GM12878 (cell line): ENCODE data around the gene SLC25A26. TPM values are rescaled to one million over a fixed set of nuclear protein-coding genes. Genes with fewer than 3 reads are reported as not detected.
A peak's percentile ranks its signal among the peaks of the same experiment; 100 is the strongest.

Source experiments
- ATAC-seq: fragments of 200-7000 bp; cut with Tn5 transposase; 3 replicates; pipeline ENCODE4 v1.9.1; 2020; ENCODE audit warnings: mild to moderate bottlenecking, moderate library complexity
- BruUV-seq: library from RNA; stranded (reverse); fragments of 400-500 nt; replicated peaks from 2 replicates; lab custom pipeline; 2021; lab: Mats Ljungman, UMichigan
- CTCF ChIA-PET: fragments of 300-600 bp; sonication (Branson Sonifier 250); formaldehyde crosslinking; extraction: SDS; loops from one replicate; lab custom pipeline; 2021; ENCODE audit warnings: inconsistent platforms; lab: Yijun Ruan, JAX
- POLR2A ChIA-PET: fragments of 350-600 bp; formaldehyde crosslinking; extraction: SDS; loops from one replicate; lab custom pipeline; 2021; ENCODE audit warnings: inconsistent platforms; lab: Charles Lee
- RAD21 ChIA-PET: fragments of 300-600 bp; sonication (Branson Sonifier 250); formaldehyde crosslinking; loops from one replicate; lab custom pipeline; 2023; ENCODE audit warnings: antibody characterized with exemption; ENCODE audit not compliant: unreplicated experiment; lab: Charles Lee
- SMC1A ChIA-PET: fragments of 300-600 bp; sonication (Branson Sonifier 250); formaldehyde crosslinking; loops from one replicate; lab custom pipeline; 2023; ENCODE audit not compliant: unreplicated experiment, uncharacterized antibody; lab: Charles Lee
- DNase-seq: peaks from one replicate; pipeline ENCODE4 v3.0.0-alpha.2; 2011; ENCODE audit warnings: low read depth, low spot score
- FAIRE-seq: peaks from 3 replicates; lab custom pipeline; 2011; peaks lifted over from hg19 to GRCh38; lab: Jason Lieb, UNC
- H2AFZ ChIP-seq: 2 replicates; pipeline ENCODE4 v1.6.0; 2011; ENCODE audit warnings: low read depth, low read length, control low read depth; ENCODE audit not compliant: control insufficient read depth
- H3K27ac ChIP-seq: 2 replicates; pipeline ENCODE4 v1.5.1; 2011; ENCODE audit warnings: control low read depth; ENCODE audit not compliant: control insufficient read depth, insufficient read depth
- H3K27me3 ChIP-seq, 2 experiments: replicated peaks in 1 of 2; 2 replicates each; pipeline versions ENCODE4 v1.6.0 to v1.6.1; 2011; ENCODE audit warnings: low read length in 1 of 2; ENCODE audit not compliant: control insufficient read depth in 2 of 2, insufficient read depth in 2 of 2
- H3K36me3 ChIP-seq, 2 experiments: 2 replicates each; pipeline ENCODE4 v1.5.1; 2011; ENCODE audit warnings: low read length in 1 of 2; ENCODE audit not compliant: control insufficient read depth in 2 of 2, insufficient read depth in 2 of 2
- H3K4me1 ChIP-seq: 2 replicates; pipeline ENCODE4 v1.6.1; 2011; ENCODE audit warnings: mild to moderate bottlenecking, low read length, moderate library complexity, mixed read lengths; ENCODE audit not compliant: control insufficient read depth, insufficient read depth
- H3K4me2 ChIP-seq: 2 replicates; pipeline ENCODE4 v1.6.0; 2011; ENCODE audit warnings: control low read depth; ENCODE audit not compliant: control insufficient read depth, insufficient read depth
- H3K4me3 ChIP-seq: fragments of 200-600 bp; sonication (generic); 2 replicates; pipeline ENCODE4 v1.5.1; 2016
- H3K79me2 ChIP-seq: 2 replicates; pipeline ENCODE4 v1.6.0; 2011; ENCODE audit warnings: low read length; ENCODE audit not compliant: control insufficient read depth, insufficient read depth
- H3K9ac ChIP-seq: 2 replicates; pipeline ENCODE4 v1.8.0; 2011; ENCODE audit warnings: low read length, control low read depth, mixed read lengths; ENCODE audit not compliant: control insufficient read depth, insufficient read depth
- H3K9me3 ChIP-seq: replicated peaks from 3 replicates; pipeline ENCODE4 v1.5.1; 2011; ENCODE audit warnings: mild to moderate bottlenecking, low read length; ENCODE audit not compliant: control insufficient read depth, insufficient read depth
- H4K20me1 ChIP-seq: 2 replicates; pipeline ENCODE4 v1.6.0; 2011; ENCODE audit not compliant: control insufficient read depth, insufficient read depth
- BCL11A ChIP-seq: IDR thresholded peaks from 2 replicates; pipeline ENCODE4 v1.6.1; 2011; ENCODE audit warnings: low read depth, low read length
- EGR1 ChIP-seq, 2 experiments: IDR thresholded peaks; 1 replicate in 1 of 2; 2 replicates in 1 of 2; pipeline ENCODE4 v1.6.1; 2011 to 2012; ENCODE audit warnings: low read depth in 2 of 2, low read length in 2 of 2, borderline replicate concordance in 1 of 2, mild to moderate bottlenecking in 1 of 2, moderate library complexity in 1 of 2
- HCFC1 ChIP-seq: fragments of 150-350 bp; IDR thresholded peaks from 2 replicates; pipeline ENCODE4 v1.6.1; 2014; ENCODE audit warnings: low read length
- MYB ChIP-seq: fragments of 150-350 bp; IDR thresholded peaks from 2 replicates; pipeline ENCODE4 v1.6.1; 2014; ENCODE audit warnings: mild to moderate bottlenecking, low read depth, low read length, borderline replicate concordance
- MYC ChIP-seq: IDR thresholded peaks from 2 replicates; pipeline ENCODE4 v1.6.1; 2011; ENCODE audit warnings: mild to moderate bottlenecking, low read length, moderate library complexity, inconsistent platforms; ENCODE audit not compliant: insufficient read depth, insufficient replicate concordance, insufficient read length, severe bottlenecking
- NR2F1 ChIP-seq: fragments of 450-650 bp; conservative IDR thresholded peaks from 2 replicates; pipeline ENCODE4 v1.6.1; 2017; ENCODE audit warnings: mild to moderate bottlenecking
- PAX5 ChIP-seq: IDR thresholded peaks from 2 replicates; pipeline ENCODE4 v1.6.1; 2011; ENCODE audit warnings: low read depth, low read length, borderline replicate concordance
- SMAD1 ChIP-seq: fragments of 450-650 bp; IDR thresholded peaks from 2 replicates; pipeline ENCODE4 v1.6.1; 2018; ENCODE audit warnings: mild to moderate bottlenecking, low read depth; ENCODE audit not compliant: partially characterized antibody
- TCF3 ChIP-seq: IDR thresholded peaks from 2 replicates; pipeline ENCODE4 v1.6.1; 2012; ENCODE audit warnings: low read depth, mild to moderate bottlenecking, low read length, borderline replicate concordance; ENCODE audit not compliant: insufficient read depth
- YBX1 ChIP-seq: fragments of 450-650 bp; IDR thresholded peaks from 2 replicates; pipeline ENCODE4 v1.6.1; 2016; ENCODE audit warnings: antibody characterized with exemption
- YY1 ChIP-seq: IDR thresholded peaks from 2 replicates; pipeline ENCODE4 v1.6.1; 2011; ENCODE audit warnings: low read depth, mild to moderate bottlenecking, low read length
- ZNF592 ChIP-seq: fragments of 450-650 bp; IDR thresholded peaks from 2 replicates; pipeline ENCODE4 v1.6.1; 2017; ENCODE audit warnings: mild to moderate bottlenecking, moderate library complexity
- WGBS: methylation state at CpG from one replicate; pipeline ENCODE4 v1.1.6; 2016; ENCODE audit warnings: low lambda C conversion rate; ENCODE audit not compliant: insufficient replicate concordance, insufficient coverage; ENCODE audit errors: missing lambda C conversion rate; 5-methylcytosine and 5-hydroxymethylcytosine counted together
- in situ Hi-C: fragments of 300-500 bp; cut with MboI; formaldehyde crosslinking; loops from 9 replicates; pipeline ENCODE4 v1.14.3; 2018; ENCODE audit warnings: mixed read lengths
- intact Hi-C: fragments of 100-400 bp; cut with micrococcal nuclease; formaldehyde crosslinking; loops from one replicate; pipeline ENCODE4 v1.14.2; 2022; ENCODE audit not compliant: unreplicated experiment
- polyA plus RNA-seq, 11 experiments: library from polyadenylated mRNA; depleted of rRNA in 4 of 11; unstranded in 6 of 11; stranded (reverse) in 5 of 11; fragments of >200 nt; fragmentation: Nextera tagmentation in 4 of 11; fragmentation: Illumina TruSeq in 1 of 11; extraction: Ambion mirVana in 4 of 11; extraction: Trizol in 1 of 11; gene quantifications; 1 replicate in 1 of 11; 2 replicates in 10 of 11; pipeline versions ENCODE4 v1.2.1 to v1.2.3, GENCODE V29; 2011 to 2016; ENCODE audit warnings: inconsistent platforms in 2 of 11, missing spikeins in 2 of 11, low read depth in 1 of 11
- total RNA-seq, 4 experiments: library from RNA; depleted of rRNA in 3 of 4; stranded (reverse); fragments of >200 nt in 3 of 4; fragmentation: Illumina TruSeq in 1 of 4; extraction: Trizol in 1 of 4; gene quantifications; 2 replicates each; pipeline versions ENCODE4 v1.2.1 to v1.2.3, GENCODE V29; 2013 to 2021

Gene SLC25A26
- total and polyA plus RNA-seq, 10 of the 15 experiments (the other 5 are each of a cell fraction or from before 2014, with no cell fraction given) = 14.6 to 49.7 (median 24.9) TPM

DNA sequence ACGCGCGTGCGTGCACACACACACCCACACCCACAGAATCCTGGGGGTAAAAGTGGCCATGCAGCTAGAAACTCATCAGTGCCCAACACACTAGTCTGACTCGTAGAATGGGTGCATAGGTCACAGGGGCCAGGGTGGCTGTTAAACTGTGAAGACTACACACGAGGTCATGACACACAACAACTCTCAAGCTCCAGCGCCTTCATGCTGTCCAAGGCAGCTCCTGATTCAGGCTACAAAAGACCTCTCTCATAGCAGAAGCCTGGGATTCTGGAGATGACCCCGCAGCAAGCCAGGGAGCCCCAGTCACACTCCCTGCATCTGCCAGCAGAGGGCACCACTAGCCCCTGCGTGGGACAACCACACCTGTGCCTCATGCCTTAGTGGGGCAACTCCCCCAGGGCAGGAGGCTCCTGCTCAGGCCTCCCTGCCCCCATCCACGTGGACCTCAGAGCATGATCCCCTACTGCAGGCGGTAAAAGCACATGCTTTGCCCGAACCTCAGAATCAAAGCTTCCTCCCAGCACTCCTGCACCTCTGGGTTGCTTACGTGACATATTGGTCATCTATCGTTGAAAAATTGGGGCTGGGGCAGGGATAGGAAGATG, 186.9 kb downstream of the SLC25A26 start (continued):
- TF ChIP-seq NR2F1 = peak; percentile 44
- peak; percentile 30 for TF ChIP-seq MYC
- no peak for TF ChIP-seq SMAD1
- TF ChIP-seq EGR1 (IDR thresholded peaks at IDR 0.05; ENCODE audit: borderline replicate concordance in 1 of 2, low read depth in 2 of 2, low read length in 2 of 2) = 0 out of 3 replicates have a peak, but pooled peaks of 1 of the 2 experiments have one; percentile 14
- 0 out of 2 replicates have a peak, but pooled peaks have one; percentile 19 for TF ChIP-seq MYB
- no peak for TF ChIP-seq HCFC1
- TF ChIP-seq TCF3 = peak; percentile 60; the same call in 1 of the 2 replicates
- peak; percentile 56; the same call in 1 of the 2 replicates for TF ChIP-seq YY1
- TF ChIP-seq PAX5 = peak; percentile 83
- TF ChIP-seq, all 136 proteins: peak for 16

GRCh38 chr3:66409771-66410754, 189.3 kb downstream of the SLC25A26 start:
- CTCF ChIA-PET = interaction anchor here (0.6 to 10.7 kb wide), 4 partner anchors 40 to 409 kb away, joined by 3 to 149 read pairs (median 3); no protein-coding TSS in a partner anchor
- no peaks in the 10 kb centered on the region; a peak in 1 of 4 replicates for H3K36me3 ChIP-seq
- intact Hi-C loops = loop anchor here (5.0 kb wide), 1 partner anchor 133 kb away; no protein-coding TSS in a partner anchor
- TF ChIP-seq YBX1 (no peak), ZNF592 (no peak), BCL11A (no peak)

More at GRCh38 chr3:66409771-66410754, 189.3 kb downstream of the SLC25A26 start:
- ChIA-PET RAD21 (interaction anchor here (1.0 to 1.4 kb wide), 5 partner anchors 54 to 412 kb away, joined by 3 to 4 read pairs (median 3); no protein-coding TSS in a partner anchor), POLR2A (no interaction called here), SMC1A (interaction anchor here (0.6 to 4.0 kb wide), 5 partner anchors 132 to 412 kb away, joined by 3 to 25 read pairs (median 11); no protein-coding TSS in a partner anchor)
- H3K79me2 ChIP-seq = no peaks in the 10 kb centered on the region
- H3K4me2 ChIP-seq = no peak overlapping the region
- no peaks in the 10 kb centered on the region for H4K20me1 ChIP-seq
- no peak overlapping the region for H3K9ac ChIP-seq
- no peak for ATAC-seq
- DNase-seq = no peak
- no peaks in the 10 kb centered on the region for H3K27me3 ChIP-seq
- no peak for FAIRE-seq
- no peak overlapping the region for H3K27ac ChIP-seq
- in situ Hi-C loops = loop anchor here (5.0 kb wide), 1 partner anchor 407 kb away; no protein-coding TSS in a partner anchor
- no TSS peak for BruUV-seq
- H3K9me3 ChIP-seq = no peaks in the 10 kb centered on the region
- WGBS = 88% methylated on average over 24 of the region's 24 CpGs
- no peak overlapping the region for H2AFZ ChIP-seq
- no peaks in the 10 kb centered on the region for H3K4me1 ChIP-seq
- H3K4me3 ChIP-seq = no peak overlapping the region
